Measurements from ENCODE around the gene SERPINB13.

The SERPINB13 gene

DNA sequence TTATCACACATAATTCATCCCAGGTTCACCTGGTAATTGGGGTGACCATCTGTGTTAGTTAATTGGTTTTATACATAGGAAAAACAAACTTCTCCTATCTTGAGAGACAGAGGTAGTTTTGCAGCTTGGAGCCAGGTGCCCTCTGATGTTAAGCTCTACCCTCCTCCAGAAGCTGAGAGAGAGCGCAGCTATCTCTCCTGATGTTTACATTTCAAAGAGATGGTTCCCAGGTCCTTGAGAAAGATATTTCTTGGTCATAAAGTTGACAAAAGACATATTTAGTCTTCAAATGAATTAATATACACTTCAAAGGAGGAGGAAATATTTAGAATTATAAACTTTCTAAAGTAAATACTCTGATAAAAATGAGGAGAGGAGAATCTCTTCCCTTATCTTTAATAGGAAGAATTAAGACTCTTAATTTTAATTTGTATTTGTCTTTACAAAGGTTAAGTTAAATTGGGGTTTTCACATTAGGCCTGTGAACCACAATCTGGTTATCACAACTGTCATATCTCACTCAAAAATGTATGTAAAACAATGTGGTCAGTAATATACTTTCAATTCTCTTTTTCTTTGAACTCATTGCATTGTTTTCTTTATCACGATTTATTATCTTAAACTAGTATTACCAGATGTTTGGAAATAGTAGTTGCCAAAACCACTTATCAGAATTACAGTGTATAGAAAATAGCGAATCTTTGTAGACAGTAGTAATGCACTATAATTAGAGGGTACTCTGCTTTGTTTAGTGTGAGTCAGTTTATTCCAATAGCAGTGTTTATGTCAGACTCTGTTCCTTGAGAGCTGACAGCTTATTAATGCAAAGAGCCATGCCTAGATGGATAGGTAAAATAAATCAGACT, 30.1 kb downstream of the SERPINB13 start:
- H3K4me1 ChIP-seq (ENCODE audit: insufficient read depth, low read length) = no peaks in the 10 kb centered on the region
- H3K4me3 ChIP-seq (ENCODE audit: low read depth in 1 of 2, low read length in 2 of 2) = no peak overlapping the region
- H3K9ac ChIP-seq (ENCODE audit: low read depth, low read length) = no peak overlapping the region
- no peaks in the 10 kb centered on the region for H4K20me1 ChIP-seq (ENCODE audit: insufficient read depth, low read length)
- H3K4me2 ChIP-seq (ENCODE audit: insufficient read depth, low read length) = no peak overlapping the region
- no peaks in the 10 kb centered on the region for H3K9me3 ChIP-seq (ENCODE audit: insufficient read depth, low read length, severe bottlenecking)
- H3K79me2 ChIP-seq (ENCODE audit: insufficient read depth, low read length) = no peaks in the 10 kb centered on the region
- no peaks in the 10 kb centered on the region for H3K36me3 ChIP-seq (ENCODE audit: insufficient read depth, low read length)
- no peak overlapping the region for H2AFZ ChIP-seq (ENCODE audit: low read depth, low read length)
- no peak for TF ChIP-seq EZH2 (IDR thresholded peaks at IDR 0.05; ENCODE audit: borderline replicate concordance, low read depth, low read length, severe bottlenecking)
- TF ChIP-seq, protein P1, sequence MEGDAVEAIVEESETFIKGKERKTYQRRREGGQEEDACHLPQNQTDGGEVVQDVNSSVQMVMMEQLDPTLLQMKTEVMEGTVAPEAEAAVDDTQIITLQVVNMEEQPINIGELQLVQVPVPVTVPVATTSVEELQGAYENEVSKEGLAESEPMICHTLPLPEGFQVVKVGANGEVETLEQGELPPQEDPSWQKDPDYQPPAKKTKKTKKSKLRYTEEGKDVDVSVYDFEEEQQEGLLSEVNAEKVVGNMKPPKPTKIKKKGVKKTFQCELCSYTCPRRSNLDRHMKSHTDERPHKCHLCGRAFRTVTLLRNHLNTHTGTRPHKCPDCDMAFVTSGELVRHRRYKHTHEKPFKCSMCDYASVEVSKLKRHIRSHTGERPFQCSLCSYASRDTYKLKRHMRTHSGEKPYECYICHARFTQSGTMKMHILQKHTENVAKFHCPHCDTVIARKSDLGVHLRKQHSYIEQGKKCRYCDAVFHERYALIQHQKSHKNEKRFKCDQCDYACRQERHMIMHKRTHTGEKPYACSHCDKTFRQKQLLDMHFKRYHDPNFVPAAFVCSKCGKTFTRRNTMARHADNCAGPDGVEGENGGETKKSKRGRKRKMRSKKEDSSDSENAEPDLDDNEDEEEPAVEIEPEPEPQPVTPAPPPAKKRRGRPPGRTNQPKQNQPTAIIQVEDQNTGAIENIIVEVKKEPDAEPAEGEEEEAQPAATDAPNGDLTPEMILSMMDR (IDR thresholded peaks at IDR 0.05; ENCODE audit: borderline replicate concordance, extremely low read depth, low read length, poor library complexity, severe bottlenecking) = no peak
- ATAC-seq (ENCODE audit: insufficient read depth, low read depth) (no peak), DNase-seq (no peak)
- no peak overlapping the region for H3K27ac ChIP-seq (ENCODE audit: low read length)
- no peaks in the 10 kb centered on the region for H3K27me3 ChIP-seq (ENCODE audit: insufficient read depth, low read length, poor library complexity)

DNA sequence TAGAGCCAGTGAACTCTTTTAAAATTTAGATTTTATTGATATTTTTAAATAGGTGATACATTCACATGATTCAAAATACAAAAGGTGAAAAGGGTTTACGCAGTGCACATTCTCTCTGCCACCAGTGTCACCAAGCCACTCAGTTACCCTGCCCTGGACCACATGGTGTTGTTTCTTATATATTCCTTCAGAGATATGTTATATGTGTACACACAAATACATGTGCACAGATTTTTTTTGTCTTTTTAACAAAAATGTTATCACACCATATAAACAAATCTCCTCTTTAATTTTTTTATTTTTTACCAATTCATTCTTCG, 30.7 kb downstream of the SERPINB13 start:
- TF ChIP-seq, protein P1 (IDR thresholded peaks at IDR 0.05; ENCODE audit: borderline replicate concordance, extremely low read depth, low read length, poor library complexity, severe bottlenecking) = no peak
- TF ChIP-seq EZH2 (IDR thresholded peaks at IDR 0.05; ENCODE audit: borderline replicate concordance, low read depth, low read length, severe bottlenecking) = no peak
- no peak overlapping the region for H3K27ac ChIP-seq (ENCODE audit: low read length)
- H3K4me1 ChIP-seq (ENCODE audit: insufficient read depth, low read length) = no peaks in the 10 kb centered on the region
- DNase-seq = no peak
- H3K9me3 ChIP-seq (ENCODE audit: insufficient read depth, low read length, severe bottlenecking) = no peaks in the 10 kb centered on the region
- no peaks in the 10 kb centered on the region for H3K27me3 ChIP-seq (ENCODE audit: insufficient read depth, low read length, poor library complexity)
- no peak overlapping the region for H3K9ac ChIP-seq (ENCODE audit: low read depth, low read length)
- no peak overlapping the region for H2AFZ ChIP-seq (ENCODE audit: low read depth, low read length)
- no peaks in the 10 kb centered on the region for H4K20me1 ChIP-seq (ENCODE audit: insufficient read depth, low read length)
- H3K79me2 ChIP-seq (ENCODE audit: insufficient read depth, low read length) = no peaks in the 10 kb centered on the region
- H3K36me3 ChIP-seq (ENCODE audit: insufficient read depth, low read length) = no peaks in the 10 kb centered on the region
- no peak overlapping the region for H3K4me3 ChIP-seq (ENCODE audit: low read depth in 1 of 2, low read length in 2 of 2)
- H3K4me2 ChIP-seq (ENCODE audit: insufficient read depth, low read length) = no peak overlapping the region
- ATAC-seq (ENCODE audit: insufficient read depth, low read depth) = no peak

DNA sequence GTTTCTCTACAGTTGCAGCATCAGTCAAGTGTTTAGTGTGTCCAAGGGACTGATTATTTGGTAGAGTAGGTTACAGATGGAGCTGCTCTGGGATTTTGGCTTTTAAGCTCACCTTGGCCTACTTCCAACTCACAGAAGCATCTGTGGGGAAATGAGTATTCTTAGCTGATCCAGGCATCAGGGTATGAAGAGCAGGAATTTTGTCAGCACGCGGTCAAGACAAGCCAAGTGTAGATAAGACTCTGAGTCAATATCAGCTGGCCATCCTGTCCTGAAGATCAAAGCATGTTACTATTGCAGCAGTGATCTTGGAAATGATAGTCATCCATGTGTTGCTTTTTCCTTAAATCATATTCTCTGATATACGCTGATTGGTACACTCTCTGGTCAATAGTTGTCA, 32.5 kb downstream of the SERPINB13 start:
- DNase-seq (no peak), ATAC-seq (ENCODE audit: insufficient read depth, low read depth) (no peak)
- Histone ChIP-seq H3K36me3 (ENCODE audit: insufficient read depth, low read length) (no peaks in the 10 kb centered on the region), H3K4me2 (ENCODE audit: insufficient read depth, low read length) (no peak overlapping the region), H3K27ac (ENCODE audit: low read length) (no peak overlapping the region), H3K4me1 (ENCODE audit: insufficient read depth, low read length) (no peaks in the 10 kb centered on the region), H3K9me3 (ENCODE audit: insufficient read depth, low read length, severe bottlenecking) (peaks cover 5% of the 10 kb centered on the region), H2AFZ (ENCODE audit: low read depth, low read length) (no peak overlapping the region), H3K79me2 (ENCODE audit: insufficient read depth, low read length) (no peaks in the 10 kb centered on the region), H3K4me3 (ENCODE audit: low read depth in 1 of 2, low read length in 2 of 2) (no peak overlapping the region), H4K20me1 (ENCODE audit: insufficient read depth, low read length) (no peaks in the 10 kb centered on the region), H3K9ac (ENCODE audit: low read depth, low read length) (no peak overlapping the region), H3K27me3 (ENCODE audit: insufficient read depth, low read length, poor library complexity) (no peaks in the 10 kb centered on the region)
- TF ChIP-seq EZH2 (IDR thresholded peaks at IDR 0.05; ENCODE audit: borderline replicate concordance, low read depth, low read length, severe bottlenecking) = no peak
- TF ChIP-seq, protein P1 (IDR thresholded peaks at IDR 0.05; ENCODE audit: borderline replicate concordance, extremely low read depth, low read length, poor library complexity, severe bottlenecking) = no peak

All from DND-41 (cell line).